OCI-LY3 (cell line): ENCODE results near the gene TPCN1.

ENCODE experiments used
- H2AFZ ChIP-seq: fragments of 200-600, 300-600 bp; shearing (Covaris generic); 2 replicates; pipeline ENCODE4 v1.6.0; 2014; ENCODE audit warnings: antibody characterized with exemption, low read depth, low read length
- H3K27ac ChIP-seq: fragments of 200-600, 300-600 bp; sonication (generic); 2 replicates; pipeline ENCODE4 v1.5.1; 2014; ENCODE audit warnings: mild to moderate bottlenecking, low read length, moderate library complexity, mixed read lengths
- H3K27me3 ChIP-seq: fragments of 200-600, 300-600 bp; sonication (generic); 2 replicates; pipeline ENCODE4 v1.6.1; 2014; ENCODE audit warnings: low read depth, low read length, mixed read lengths
- H3K36me3 ChIP-seq: fragments of 200-600, 300-600 bp; sonication (generic); replicated peaks from 2 replicates; pipeline ENCODE3; 2014; ENCODE audit warnings: low read depth, low read length, mixed read lengths
- H3K4me1 ChIP-seq: fragments of 300-600, 200-600 bp; sonication (generic); 2 replicates; pipeline ENCODE4 v1.6.1; 2014; ENCODE audit warnings: low read length, mixed read lengths
- H3K4me2 ChIP-seq: fragments of 200-600, 300-600 bp; sonication (generic); 2 replicates; pipeline ENCODE4 v1.6.1; 2014; ENCODE audit warnings: low read length, mixed read lengths
- H3K4me3 ChIP-seq: fragments of 300-600, 200-600 bp; sonication (generic); 2 replicates; pipeline ENCODE4 v1.5.1; 2014; ENCODE audit warnings: antibody characterized with exemption, mild to moderate bottlenecking, low read length, moderate library complexity
- H3K79me2 ChIP-seq: fragments of 300-600, 200-600 bp; shearing (Covaris generic); 2 replicates; pipeline ENCODE4 v1.6.1; 2014; ENCODE audit warnings: mild to moderate bottlenecking, low read length, mixed read lengths
- H3K9ac ChIP-seq: fragments of 300-600, 200-600 bp; shearing (Covaris generic); 2 replicates; pipeline ENCODE4 v1.6.0; 2014; ENCODE audit warnings: mild to moderate bottlenecking, low read length, moderate library complexity
- H3K9me3 ChIP-seq: fragments of 200-600, 300-600 bp; shearing (Covaris generic); 2 replicates; pipeline ENCODE4 v1.6.1; 2014; ENCODE audit warnings: low read length, mixed read lengths; ENCODE audit not compliant: insufficient read depth
- H4K20me1 ChIP-seq: fragments of 200-600, 300-600 bp; sonication (generic); 2 replicates; pipeline ENCODE4 v1.6.1; 2016; ENCODE audit warnings: low read length, mixed read lengths; ENCODE audit not compliant: insufficient read depth
- CTCF ChIP-seq: fragments of 200-600, 300-600 bp; sonication (generic); IDR thresholded peaks from 2 replicates; pipeline ENCODE4 v1.5.1; 2014; ENCODE audit warnings: antibody characterized with exemption, low read length, low read depth
- EZH2phosphoT487 ChIP-seq: fragments of 200-600 bp; shearing (Covaris generic); IDR thresholded peaks from 2 replicates; pipeline ENCODE4 v1.6.1; 2018; ENCODE audit warnings: antibody characterized with exemption, mixed run types, low read depth

Gene TPCN1

GRCh38 chr12:113200021-113200797, 21.1 kb upstream of the TPCN1 start:
- Histone ChIP-seq H3K9me3 (no peaks in the 10 kb centered on the region), H3K79me2 (no peaks in the 10 kb centered on the region), H2AFZ (no peak overlapping the region), H3K9ac (no peak overlapping the region), H3K4me1 (peaks cover 5% of the 10 kb centered on the region), H3K4me2 (no peak overlapping the region), H4K20me1 (no peaks in the 10 kb centered on the region), H3K27me3 (no peaks in the 10 kb centered on the region), H3K4me3 (no peak overlapping the region), H3K36me3 (no peaks in the 10 kb centered on the region), H3K27ac (no peak overlapping the region)
- no peak for TF ChIP-seq EZH2phosphoT487
- no peak for TF ChIP-seq CTCF

GRCh38 chr12:113201187-113202177, 19.8 kb upstream of the TPCN1 start:
- no peak overlapping the region for H3K4me3 ChIP-seq
- TF ChIP-seq CTCF (no peak), EZH2phosphoT487 (no peak)
- H3K27ac ChIP-seq: no peak overlapping the region
- H3K36me3 ChIP-seq: no peaks in the 10 kb centered on the region
- H2AFZ ChIP-seq: no peak overlapping the region
- H4K20me1 ChIP-seq: no peaks in the 10 kb centered on the region
- H3K27me3 ChIP-seq: no peaks in the 10 kb centered on the region
- no peak overlapping the region for H3K9ac ChIP-seq
- peaks cover 5% of the 10 kb centered on the region for H3K4me1 ChIP-seq
- no peaks in the 10 kb centered on the region for H3K9me3 ChIP-seq
- H3K4me2 ChIP-seq: no peak overlapping the region
- no peaks in the 10 kb centered on the region for H3K79me2 ChIP-seq

- no peak overlapping the region for H2AFZ ChIP-seq
- H3K9me3 ChIP-seq: no peaks in the 10 kb centered on the region
- no peak overlapping the region for H3K4me2 ChIP-seq
- no peaks in the 10 kb centered on the region for H3K36me3 ChIP-seq
- TF ChIP-seq CTCF: no peak
- no peak for TF ChIP-seq EZH2phosphoT487
- no peak overlapping the region for H3K9ac ChIP-seq
- no peaks in the 10 kb centered on the region for H3K79me2 ChIP-seq
- no peaks in the 10 kb centered on the region for H4K20me1 ChIP-seq
- no peak overlapping the region for H3K4me3 ChIP-seq
- H3K27ac ChIP-seq: no peak overlapping the region
- H3K27me3 ChIP-seq: no peaks in the 10 kb centered on the region
- H3K4me1 ChIP-seq: peaks cover 4% of the 10 kb centered on the region
These were observed 18.8 kb upstream of the TPCN1 start for GRCh38 chr12:113202300-113203075.
